ENCODE results near the gene SELENOK.

Gene SELENOK

DNA sequence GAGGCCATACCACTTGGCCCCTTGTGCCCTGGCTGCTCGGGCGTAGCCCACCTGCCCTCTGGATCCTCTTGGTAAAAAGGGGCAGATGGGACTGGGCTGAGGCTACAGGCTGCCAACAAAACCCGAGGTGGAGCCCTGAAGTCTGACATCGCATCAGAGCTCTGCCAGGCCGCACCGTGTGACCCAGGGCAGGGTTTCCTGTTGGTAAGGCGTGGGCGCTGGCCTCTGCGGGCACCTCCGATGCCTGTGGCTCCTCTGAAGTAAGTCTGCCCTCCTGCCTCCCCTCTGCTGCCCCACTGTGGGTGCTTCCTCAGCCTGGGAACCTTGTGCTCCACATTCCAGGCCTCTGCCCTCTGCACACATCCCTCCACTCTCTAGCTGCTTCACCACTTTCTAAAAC is 54.3 kb downstream of the SELENOK start:
- H3K4me3 ChIP-seq (ENCODE audit: low read length) = no peak overlapping the region
- no peaks in the 10 kb centered on the region for H3K9me3 ChIP-seq (ENCODE audit: control insufficient read depth, low read length)
- H3K9ac ChIP-seq (ENCODE audit: low read length) = no peak overlapping the region
- no peaks in the 10 kb centered on the region for H3K36me3 ChIP-seq (ENCODE audit: control insufficient read depth, insufficient read depth, low read length, severe bottlenecking)
- H3K4me1 ChIP-seq (ENCODE audit: control insufficient read depth, insufficient read depth, low read length) = no peaks in the 10 kb centered on the region
- H3K27me3 ChIP-seq (replicated peaks; ENCODE audit: control insufficient read depth, insufficient read depth, low read length) = no peaks in the 10 kb centered on the region
- no peak for DNase-seq (ENCODE audit: low read depth)

DNA sequence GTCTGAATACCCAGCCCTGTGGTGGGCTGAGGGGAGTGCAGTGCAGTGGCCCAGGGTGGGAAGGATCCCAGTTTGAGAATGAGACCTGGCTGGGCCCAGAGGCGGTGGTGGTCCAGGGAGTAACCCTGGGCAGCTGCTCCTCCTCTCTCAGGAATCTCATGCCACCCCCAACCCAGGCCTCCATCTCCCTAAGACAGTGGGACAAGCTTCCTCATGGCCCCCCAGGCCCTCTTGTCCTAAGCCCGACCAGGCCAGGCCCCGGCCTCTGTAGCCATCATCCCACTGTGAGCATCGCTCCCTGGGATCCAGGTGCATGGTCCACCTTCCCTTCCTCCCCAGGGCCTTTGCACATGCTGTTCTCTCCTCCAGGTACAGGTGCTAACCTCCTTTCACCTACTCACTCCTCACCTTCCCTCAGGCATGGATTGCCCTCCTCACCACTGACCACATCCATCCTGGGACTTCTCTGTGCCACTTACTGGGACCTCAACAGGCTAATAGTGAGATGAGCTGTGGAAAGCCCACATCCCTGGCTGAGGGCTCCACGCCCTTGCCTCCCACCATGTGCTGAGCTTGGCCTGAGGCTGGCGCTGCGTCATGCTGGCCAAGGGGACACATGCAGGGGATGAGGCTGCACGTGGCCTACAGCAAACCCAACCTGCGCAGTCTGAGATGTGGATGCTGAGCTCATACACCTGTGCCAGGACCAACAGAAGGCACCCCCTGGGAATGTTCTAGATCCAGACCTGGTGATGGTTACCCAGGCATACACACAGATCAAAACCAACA is 55.4 kb downstream of the SELENOK start:
- no peaks in the 10 kb centered on the region for H3K9me3 ChIP-seq (ENCODE audit: control insufficient read depth, low read length)
- no peak overlapping the region for H3K9ac ChIP-seq (ENCODE audit: low read length)
- H3K27me3 ChIP-seq (replicated peaks; ENCODE audit: control insufficient read depth, insufficient read depth, low read length) = no peaks in the 10 kb centered on the region
- no peaks in the 10 kb centered on the region for H3K4me1 ChIP-seq (ENCODE audit: control insufficient read depth, insufficient read depth, low read length)
- no peak for DNase-seq (ENCODE audit: low read depth)
- H3K36me3 ChIP-seq (ENCODE audit: control insufficient read depth, insufficient read depth, low read length, severe bottlenecking) = no peaks in the 10 kb centered on the region
- H3K4me3 ChIP-seq (ENCODE audit: low read length) = no peak overlapping the region

DNA sequence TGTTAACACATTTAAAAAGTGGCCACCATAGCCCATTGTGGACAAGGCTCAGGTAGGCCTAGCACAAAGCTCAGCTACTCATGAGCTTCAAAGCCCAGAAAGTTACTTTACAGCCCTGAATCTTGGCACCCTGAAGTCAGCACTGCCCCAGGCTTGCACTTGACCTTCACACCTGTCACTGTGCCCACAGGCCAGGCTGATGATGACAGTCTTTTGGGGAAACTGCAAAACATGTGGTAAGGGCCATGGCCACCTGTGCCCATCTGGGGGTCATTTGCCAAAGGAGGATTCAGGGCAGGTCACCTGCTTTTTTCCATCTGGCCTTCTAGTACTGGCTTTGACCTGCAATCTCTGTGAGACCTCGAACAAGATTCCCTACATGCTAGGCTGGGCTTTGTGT is 56.4 kb downstream of the SELENOK start:
- no peak for DNase-seq (ENCODE audit: low read depth)
- Histone ChIP-seq H3K9ac (ENCODE audit: low read length) (no peak overlapping the region), H3K27me3 (replicated peaks; ENCODE audit: control insufficient read depth, insufficient read depth, low read length) (no peaks in the 10 kb centered on the region), H3K36me3 (ENCODE audit: control insufficient read depth, insufficient read depth, low read length, severe bottlenecking) (no peaks in the 10 kb centered on the region), H3K4me1 (ENCODE audit: control insufficient read depth, insufficient read depth, low read length) (no peaks in the 10 kb centered on the region), H3K4me3 (ENCODE audit: low read length) (no peak overlapping the region), H3K9me3 (ENCODE audit: control insufficient read depth, low read length) (no peaks in the 10 kb centered on the region)

DNA sequence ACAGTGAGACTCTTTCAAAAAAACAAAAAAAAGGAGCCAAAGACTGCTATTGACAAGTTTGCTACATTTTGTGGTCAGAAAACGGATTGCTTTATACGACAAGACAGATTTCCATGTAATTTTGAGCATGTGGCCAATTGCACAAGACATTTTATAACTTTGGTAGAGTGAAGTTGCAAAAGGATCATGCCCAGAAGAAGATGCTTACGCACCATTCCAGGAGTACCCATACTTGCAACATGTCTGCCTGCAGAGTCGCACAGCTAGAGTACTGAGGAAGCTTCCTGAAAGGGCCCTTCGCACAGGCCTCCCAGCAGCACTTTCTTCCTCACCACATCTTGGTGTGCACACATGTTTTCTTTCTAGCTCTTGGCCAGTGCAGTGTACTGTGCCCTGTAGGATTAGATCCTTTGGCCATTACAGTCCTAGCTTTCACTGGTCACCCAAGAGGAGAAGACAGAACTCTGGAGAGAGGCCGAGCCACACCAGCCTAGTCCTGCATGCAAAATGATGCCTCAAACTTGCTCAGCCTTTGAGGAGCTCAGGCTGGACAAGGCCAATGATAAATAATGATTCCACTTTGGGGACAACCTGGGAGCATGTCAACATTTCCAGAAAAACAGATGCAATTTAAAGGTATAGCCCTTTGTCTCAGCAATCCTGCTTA is 57.1 kb downstream of the SELENOK start:
- Histone ChIP-seq H3K9ac (ENCODE audit: low read length) (no peak overlapping the region), H3K4me1 (ENCODE audit: control insufficient read depth, insufficient read depth, low read length) (no peaks in the 10 kb centered on the region), H3K27me3 (replicated peaks; ENCODE audit: control insufficient read depth, insufficient read depth, low read length) (no peaks in the 10 kb centered on the region), H3K36me3 (ENCODE audit: control insufficient read depth, insufficient read depth, low read length, severe bottlenecking) (no peaks in the 10 kb centered on the region), H3K9me3 (ENCODE audit: control insufficient read depth, low read length) (no peaks in the 10 kb centered on the region), H3K4me3 (ENCODE audit: low read length) (no peak overlapping the region)
- no peak for DNase-seq (ENCODE audit: low read depth)

Data from adipocyte (in vitro differentiated cells).